Measurements from ENCODE around the gene FAM210A.

Gene FAM210A

GRCh38 chr18:13760047-13760446 lies 33.7 kb upstream of the FAM210A start:
- Histone ChIP-seq H3K4me1 (ENCODE audit: low read length) (no peaks in the 10 kb centered on the region), H3K36me3 (replicated peaks; ENCODE audit: insufficient read depth, low read length) (no peaks in the 10 kb centered on the region), H3K27me3 (replicated peaks; ENCODE audit: insufficient read depth, low read length) (no peaks in the 10 kb centered on the region)

GRCh38 chr18:13758622-13759021 lies 32.3 kb upstream of the FAM210A start:
- Histone ChIP-seq H2AFZ (ENCODE audit: low read length) (no peak overlapping the region), H3K9ac (ENCODE audit: low read length) (no peak overlapping the region), H3K27me3 (replicated peaks; ENCODE audit: insufficient read depth, low read length) (no peaks in the 10 kb centered on the region), H3K27ac (ENCODE audit: low read length) (no peak overlapping the region), H3K79me2 (ENCODE audit: low read length) (no peaks in the 10 kb centered on the region), H3K9me2 (replicated peaks; ENCODE audit: insufficient read depth, low read length) (no peaks in the 10 kb centered on the region), H3K4me1 (ENCODE audit: low read length) (no peaks in the 10 kb centered on the region), H3K9me3 (replicated peaks; ENCODE audit: insufficient read depth, low read length) (no peaks in the 10 kb centered on the region), H3F3A (ENCODE audit: insufficient read depth, low read length) (no peaks in the 10 kb centered on the region), H3K4me2 (ENCODE audit: low read depth, low read length) (no peak overlapping the region), H3K4me3 (ENCODE audit: low read length) (no peak overlapping the region), H3K36me3 (replicated peaks; ENCODE audit: insufficient read depth, low read length) (peaks cover 3% of the 10 kb centered on the region; the same call in 1 of the 2 replicates), H4K20me1 (ENCODE audit: insufficient read depth, low read length) (no peaks in the 10 kb centered on the region)
- DNase-seq = no peak
- no peak for TF ChIP-seq CTCF (IDR thresholded peaks at IDR 0.05; ENCODE audit: low read length)
- no peak for TF ChIP-seq EZH2phosphoT487 (IDR thresholded peaks at IDR 0.05; ENCODE audit: low read length)
- no peak for TF ChIP-seq EZH2 (optimal IDR thresholded peaks at IDR 0.05; ENCODE audit: low read depth, low read length)

More at GRCh38 chr18:13760047-13760446, 33.7 kb upstream of the FAM210A start:
- no peaks in the 10 kb centered on the region for H4K20me1 ChIP-seq (ENCODE audit: insufficient read depth, low read length)
- no peak overlapping the region for H2AFZ ChIP-seq (ENCODE audit: low read length)
- no peak overlapping the region for H3K9ac ChIP-seq (ENCODE audit: low read length)
- no peak for DNase-seq
- no peak overlapping the region for H3K4me3 ChIP-seq (ENCODE audit: low read length)
- H3K79me2 ChIP-seq (ENCODE audit: low read length) = no peaks in the 10 kb centered on the region
- no peaks in the 10 kb centered on the region for H3K9me2 ChIP-seq (replicated peaks; ENCODE audit: insufficient read depth, low read length)
- H3K27ac ChIP-seq (ENCODE audit: low read length) = no peak overlapping the region
- TF ChIP-seq EZH2phosphoT487 (IDR thresholded peaks at IDR 0.05; ENCODE audit: low read length) (no peak), EZH2 (optimal IDR thresholded peaks at IDR 0.05; ENCODE audit: low read depth, low read length) (no peak), CTCF (IDR thresholded peaks at IDR 0.05; ENCODE audit: low read length) (no peak)
- H3K4me2 ChIP-seq (ENCODE audit: low read depth, low read length) = no peak overlapping the region
- H3K9me3 ChIP-seq (replicated peaks; ENCODE audit: insufficient read depth, low read length) = no peaks in the 10 kb centered on the region
- H3F3A ChIP-seq (ENCODE audit: insufficient read depth, low read length) = no peaks in the 10 kb centered on the region

- H3K79me2 ChIP-seq (ENCODE audit: low read length) = no peaks in the 10 kb centered on the region
- no peaks in the 10 kb centered on the region for H3K9me2 ChIP-seq (replicated peaks; ENCODE audit: insufficient read depth, low read length)
- H3K4me2 ChIP-seq (ENCODE audit: low read depth, low read length) = no peak overlapping the region
- H4K20me1 ChIP-seq (ENCODE audit: insufficient read depth, low read length) = no peaks in the 10 kb centered on the region
- H3K9me3 ChIP-seq (replicated peaks; ENCODE audit: insufficient read depth, low read length) = no peaks in the 10 kb centered on the region
- H3K4me3 ChIP-seq (ENCODE audit: low read length) = no peak overlapping the region
- no peak for DNase-seq
- H2AFZ ChIP-seq (ENCODE audit: low read length) = no peak overlapping the region
- no peak for TF ChIP-seq CTCF (IDR thresholded peaks at IDR 0.05; ENCODE audit: low read length)
- TF ChIP-seq EZH2 (optimal IDR thresholded peaks at IDR 0.05; ENCODE audit: low read depth, low read length) = no peak
- TF ChIP-seq EZH2phosphoT487 (IDR thresholded peaks at IDR 0.05; ENCODE audit: low read length) = no peak
- no peak overlapping the region for H3K9ac ChIP-seq (ENCODE audit: low read length)
- peaks cover 8% of the 10 kb centered on the region; the same call in 1 of the 2 replicates for H3K36me3 ChIP-seq (replicated peaks; ENCODE audit: insufficient read depth, low read length)
- H3K27me3 ChIP-seq (replicated peaks; ENCODE audit: insufficient read depth, low read length) = no peaks in the 10 kb centered on the region
- H3K27ac ChIP-seq (ENCODE audit: low read length) = no peak overlapping the region
- H3K4me1 ChIP-seq (ENCODE audit: low read length) = no peaks in the 10 kb centered on the region
- H3F3A ChIP-seq (ENCODE audit: insufficient read depth, low read length) = no peaks in the 10 kb centered on the region
Measured at GRCh38 chr18:13756671-13757070, 30.3 kb upstream of the FAM210A start.
